H9 (cell line): ENCODE measurements around the gene PRTN3. TPM values are rescaled to one million over a fixed set of nuclear protein-coding genes. Genes with fewer than 3 reads are reported as not detected.
"Not testable (repeated sequence)": the region's sequence is repeated elsewhere in the genome, so short reads cannot be mapped to it uniquely, and the experiment has no call there.

Source experiments
- DNase-seq: peaks from one replicate; pipeline ENCODE4 v3.0.0-alpha.2; 2017
- H2AFZ ChIP-seq: one replicate; pipeline ENCODE4 v1.6.1; 2013; ENCODE audit warnings: mild to moderate bottlenecking, low read length, control low read depth, moderate library complexity
- H2AK5ac ChIP-seq: 2 replicates; pipeline ENCODE4 v1.6.1; 2013; ENCODE audit warnings: low read length, control low read depth, mixed read lengths; ENCODE audit not compliant: insufficient read length
- H2BK120ac ChIP-seq: one replicate; pipeline ENCODE4 v1.6.1; 2013; ENCODE audit warnings: low read depth, mild to moderate bottlenecking, low read length, control low read depth, inconsistent platforms; ENCODE audit not compliant: poor library complexity, severe bottlenecking
- H2BK12ac ChIP-seq: 2 replicates; pipeline ENCODE4 v1.6.1; 2013; ENCODE audit warnings: low read length, control low read depth, mixed read lengths, low read depth; ENCODE audit not compliant: insufficient read length
- H2BK15ac ChIP-seq: 2 replicates; pipeline ENCODE4 v1.6.1; 2013; ENCODE audit warnings: low read depth, low read length, control low read depth
- H2BK20ac ChIP-seq: one replicate; pipeline ENCODE4 v1.6.1; 2013; ENCODE audit warnings: low read depth, mild to moderate bottlenecking, low read length, control low read depth, inconsistent platforms; ENCODE audit not compliant: poor library complexity, severe bottlenecking
- H2BK5ac ChIP-seq: 2 replicates; pipeline ENCODE4 v1.6.1; 2013; ENCODE audit warnings: low read length, control low read depth, mixed read lengths; ENCODE audit not compliant: insufficient read length
- H3K14ac ChIP-seq: 2 replicates; pipeline ENCODE4 v1.6.1; 2013; ENCODE audit warnings: low read length, control low read depth; ENCODE audit not compliant: insufficient read depth
- H3K18ac ChIP-seq: 2 replicates; pipeline ENCODE4 v1.6.1; 2013; ENCODE audit warnings: low read depth, mild to moderate bottlenecking, mixed read lengths, low read length, control low read depth; ENCODE audit not compliant: insufficient read length
- H3K23ac ChIP-seq: 2 replicates; pipeline ENCODE4 v1.6.1; 2013; ENCODE audit warnings: low read length, control low read depth, mixed read lengths, low read depth; ENCODE audit not compliant: insufficient read length
- H3K23me2 ChIP-seq: 2 replicates; pipeline ENCODE4 v1.6.1; 2013; ENCODE audit warnings: low read depth, mild to moderate bottlenecking, mixed read lengths, low read length, control low read depth; ENCODE audit not compliant: insufficient read length, poor library complexity, severe bottlenecking
- H3K27ac ChIP-seq: 2 replicates; pipeline ENCODE4 v1.5.1; 2013; ENCODE audit warnings: low read length, control low read depth, mixed read lengths, low read depth; ENCODE audit not compliant: insufficient read length
- H3K27me3 ChIP-seq: 2 replicates; pipeline ENCODE4 v1.6.1; 2013; ENCODE audit warnings: low read length, control low read depth, inconsistent platforms; ENCODE audit not compliant: insufficient read depth
- H3K4ac ChIP-seq: 2 replicates; pipeline ENCODE4 v1.6.1; 2013; ENCODE audit warnings: low read depth, mild to moderate bottlenecking, control low read depth, inconsistent platforms, low read length, moderate library complexity
- H3K4me1 ChIP-seq: 2 replicates; pipeline ENCODE4 v1.6.1; 2013; ENCODE audit warnings: low read length, control low read depth, inconsistent platforms; ENCODE audit not compliant: insufficient read depth
- H3K4me2 ChIP-seq: 2 replicates; pipeline ENCODE4 v1.6.1; 2013; ENCODE audit warnings: low read length, control low read depth, mixed read lengths; ENCODE audit not compliant: insufficient read length, insufficient read depth
- H3K56ac ChIP-seq: 2 replicates; pipeline ENCODE4 v1.6.1; 2013; ENCODE audit warnings: low read depth, mild to moderate bottlenecking, mixed read lengths, low read length, control low read depth; ENCODE audit not compliant: insufficient read length
- H3K79me1 ChIP-seq: 2 replicates; pipeline ENCODE4 v1.6.1; 2013; ENCODE audit warnings: low read depth, mild to moderate bottlenecking, moderate library complexity, low read length, control low read depth, inconsistent platforms; ENCODE audit not compliant: insufficient read depth, poor library complexity, severe bottlenecking
- H3K79me2 ChIP-seq: 2 replicates; pipeline ENCODE4 v1.6.1; 2013; ENCODE audit warnings: low read length, control low read depth, inconsistent platforms; ENCODE audit not compliant: insufficient read depth
- H3K9ac ChIP-seq: 2 replicates; pipeline ENCODE4 v1.6.1; 2013; ENCODE audit warnings: low read length, control low read depth, mixed read lengths; ENCODE audit not compliant: insufficient read length; ENCODE audit errors: extremely low read depth
- H3K9me3 ChIP-seq: one replicate; pipeline ENCODE4 v1.6.1; 2013; ENCODE audit warnings: low read depth, low read length, inconsistent platforms; ENCODE audit not compliant: control insufficient read depth
- H3T11ph ChIP-seq: one replicate; pipeline ENCODE4 v1.6.1; 2013; ENCODE audit warnings: mild to moderate bottlenecking, low read length, control low read depth, inconsistent platforms
- H4K20me1 ChIP-seq: one replicate; pipeline ENCODE4 v1.6.1; 2013; ENCODE audit not compliant: control insufficient read depth, insufficient read length, insufficient read depth
- H4K5ac ChIP-seq: 2 replicates; pipeline ENCODE4 v1.6.1; 2013; ENCODE audit warnings: low read depth, mild to moderate bottlenecking, mixed read lengths, low read length, control low read depth; ENCODE audit not compliant: insufficient read length
- H4K8ac ChIP-seq: replicated peaks from 2 replicates; pipeline ENCODE4 v1.6.1; 2013; ENCODE audit warnings: low read length, control low read depth, mixed read lengths, low read depth; ENCODE audit not compliant: insufficient read length
- H4K91ac ChIP-seq: 2 replicates; pipeline ENCODE4 v1.6.1; 2013; ENCODE audit warnings: low read depth, mild to moderate bottlenecking, moderate library complexity, mixed read lengths, low read length, control low read depth; ENCODE audit not compliant: insufficient read length
- H3K27ac Mint-ChIP-seq, 3 experiments: 2 replicates in 2 of 3; 3 replicates in 1 of 3; pipeline ENCODE4 v1.8.0; 2020 to 2021; ENCODE audit warnings: mixed read lengths in 3 of 3, mild to moderate bottlenecking in 1 of 3, moderate library complexity in 1 of 3
- H3K27me3 Mint-ChIP-seq: 2 replicates; pipeline ENCODE4 v1.8.0; 2021; ENCODE audit warnings: low read depth, mild to moderate bottlenecking, moderate library complexity, mixed read lengths
- H3K36me3 Mint-ChIP-seq, 3 experiments: 2 replicates in 2 of 3; 3 replicates in 1 of 3; pipeline ENCODE4 v1.8.0; 2020 to 2021; ENCODE audit warnings: low read depth in 3 of 3, mixed read lengths in 3 of 3; ENCODE audit not compliant: insufficient read depth in 1 of 3
- H3K4me1 Mint-ChIP-seq, 2 experiments: 2 replicates each; pipeline ENCODE4 v1.8.0; 2020; ENCODE audit warnings: mixed read lengths in 2 of 2
- H3K4me3 Mint-ChIP-seq, 2 experiments: 2 replicates in 1 of 2; 3 replicates in 1 of 2; pipeline ENCODE4 v1.8.0; 2020 to 2021; ENCODE audit warnings: mild to moderate bottlenecking in 2 of 2, mixed read lengths in 2 of 2, moderate library complexity in 1 of 2
- H3K9me3 Mint-ChIP-seq, 2 experiments: 2 replicates in 1 of 2; 3 replicates in 1 of 2; pipeline ENCODE4 v1.8.0; 2020; ENCODE audit warnings: mild to moderate bottlenecking in 2 of 2, mixed read lengths in 2 of 2, moderate library complexity in 1 of 2
- CTCF ChIP-seq: fragments of 200-600 bp; sonication (generic); conservative IDR thresholded peaks from 3 replicates; pipeline ENCODE4 v1.8.0; 2021; ENCODE audit warnings: antibody characterized with exemption, mild to moderate bottlenecking
- WGBS: extraction: QIAGEN DNeasy Blood & Tissue Kit; methylation state at CpG from one replicate; pipeline ENCODE4 v1.1.7; 2013; ENCODE audit warnings: missing lambda C conversion rate, low lambda C conversion rate, mixed read lengths; ENCODE audit not compliant: insufficient read length; ENCODE audit errors: extremely low coverage; 5-methylcytosine and 5-hydroxymethylcytosine counted together
- total RNA-seq: library from RNA; stranded (reverse); gene quantifications from 2 replicates; pipeline ENCODE4 v1.2.1, GENCODE V29; 2021

PRTN3 gene
- total RNA-seq, 1 experiment from 2014 or later, result 0.31 TPM

GRCh38 chr19:848386-848921 is 7.7 kb downstream of the PRTN3 start:
- no peak overlapping the region for H3K27ac Mint-ChIP-seq

GRCh38 chr19:849195-849594 is 8.4 kb downstream of the PRTN3 start:
- not testable (repeated sequence) for H3K27me3 ChIP-seq, H3K79me2 ChIP-seq, H4K20me1 ChIP-seq, H3K4me1 ChIP-seq, H3K9me3 ChIP-seq, H3K14ac ChIP-seq, H2BK5ac ChIP-seq, H4K8ac ChIP-seq, H4K5ac ChIP-seq, H3K23me2 ChIP-seq, H3K36me3 Mint-ChIP-seq, H3K4me2 ChIP-seq, H2AFZ ChIP-seq, H3K27ac ChIP-seq, H2BK120ac ChIP-seq, DNase-seq, H3K18ac ChIP-seq, H3K9me3 Mint-ChIP-seq, H3T11ph ChIP-seq, H4K91ac ChIP-seq, H2AK5ac ChIP-seq, H3K56ac ChIP-seq, H2BK15ac ChIP-seq, H3K27ac Mint-ChIP-seq, H3K4ac ChIP-seq, H3K9ac ChIP-seq, H3K23ac ChIP-seq, H2BK20ac ChIP-seq, H2BK12ac ChIP-seq, H3K79me1 ChIP-seq, H3K4me3 Mint-ChIP-seq
- Mint-ChIP-seq H3K27me3 (peaks cover 37% of the 10 kb centered on the region), H3K4me1 (peaks cover 2 to 11% of the 10 kb centered on the region in 2 experiments; a peak in 2 of 4 replicates)
- no CpG with 5 or more reads among the region's 8 CpGs for WGBS

More at GRCh38 chr19:848386-848921, 7.7 kb downstream of the PRTN3 start:
- H3K4me1 Mint-ChIP-seq, result peaks cover 2 to 11% of the 10 kb centered on the region in 2 experiments; a peak in 2 of 4 replicates
- H3K27me3 Mint-ChIP-seq, result peaks cover 42% of the 10 kb centered on the region
- no peaks in the 10 kb centered on the region; a peak in 1 of 7 replicates for H3K36me3 Mint-ChIP-seq
- Histone ChIP-seq H3K79me2 (no peaks in the 10 kb centered on the region), H2AFZ (no peak overlapping the region), H3K4me2 (no peak overlapping the region), H2BK20ac (no peak overlapping the region), H3K27me3 (no peaks in the 10 kb centered on the region; the same call in 1 of the 2 replicates), H2AK5ac (no peak overlapping the region), H3K23ac (no peak overlapping the region), H4K8ac (no peak overlapping the region), H2BK12ac (no peak overlapping the region), H3K14ac (no peak overlapping the region), H4K20me1 (no peaks in the 10 kb centered on the region), H3T11ph (no peak overlapping the region), H4K91ac (no peak overlapping the region), H3K56ac (no peak overlapping the region), H3K79me1 (no peaks in the 10 kb centered on the region), H4K5ac (no peak overlapping the region), H3K18ac (no peak overlapping the region), H3K4ac (no peak overlapping the region), H3K9me3 (no peaks in the 10 kb centered on the region), H3K27ac (no peak overlapping the region), H2BK5ac (no peak overlapping the region), H2BK120ac (no peak overlapping the region), H2BK15ac (no peak overlapping the region), H3K9ac (no peak overlapping the region), H3K23me2 (no peaks in the 10 kb centered on the region), H3K4me1 (no peaks in the 10 kb centered on the region)
- no peak for DNase-seq
- no peak overlapping the region for H3K4me3 Mint-ChIP-seq
- WGBS, result no CpG with 5 or more reads among the region's 12 CpGs
- no peak for TF ChIP-seq CTCF
- no peaks in the 10 kb centered on the region; a peak in 1 of 5 replicates for H3K9me3 Mint-ChIP-seq
